GM21367 (cell line): ENCODE results near the gene KRT23.

Experiments
- ATAC-seq: cut with Tn5 transposase; IDR thresholded peaks from one replicate; pipeline ENCODE4 v1.9.1; 2021; ENCODE audit not compliant: unreplicated experiment

The KRT23 gene

DNA sequence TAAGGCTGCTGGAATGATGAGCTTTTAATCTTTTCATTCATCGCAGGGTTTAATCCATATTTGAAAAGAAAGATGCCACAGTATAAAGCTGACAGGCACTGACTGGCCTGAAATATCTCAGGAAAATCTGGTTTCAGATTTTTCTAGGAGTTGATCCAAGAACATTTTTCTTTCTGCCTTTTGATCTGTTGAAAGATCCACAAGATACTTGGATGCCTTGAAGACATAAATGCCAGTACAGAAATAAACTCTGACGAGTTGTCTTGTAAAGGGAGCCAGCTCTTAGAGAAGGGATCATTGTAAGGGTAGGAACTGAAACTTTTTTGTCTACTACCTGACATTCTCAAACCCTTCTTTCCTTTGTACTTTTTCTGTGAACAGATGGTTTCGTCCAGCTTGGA, 27.0 kb downstream of the KRT23 start:
- ATAC-seq = no peak

GRCh38 chr17:40909755-40910154, 27.7 kb downstream of the KRT23 start:
- ATAC-seq = no peak

DNA sequence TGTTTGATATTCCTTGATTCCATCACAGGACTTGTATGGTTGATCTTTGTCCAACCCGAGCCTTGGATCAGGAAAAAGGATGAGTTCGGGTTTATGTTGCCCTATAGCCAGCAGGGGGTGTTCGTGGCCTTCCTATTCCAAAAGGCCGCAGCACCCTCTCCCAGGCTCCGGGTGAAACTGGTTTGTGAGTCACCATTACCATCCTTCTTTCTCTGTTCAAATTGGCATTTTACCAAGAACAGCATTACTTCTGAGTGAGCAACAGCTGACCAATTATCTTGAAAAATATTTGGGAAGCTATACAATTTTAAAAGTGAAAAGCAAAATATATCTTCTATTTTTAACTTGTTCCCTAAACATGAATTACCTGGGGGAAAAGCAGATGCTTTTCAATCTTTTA, 28.1 kb downstream of the KRT23 start:
- ATAC-seq = no peak

DNA sequence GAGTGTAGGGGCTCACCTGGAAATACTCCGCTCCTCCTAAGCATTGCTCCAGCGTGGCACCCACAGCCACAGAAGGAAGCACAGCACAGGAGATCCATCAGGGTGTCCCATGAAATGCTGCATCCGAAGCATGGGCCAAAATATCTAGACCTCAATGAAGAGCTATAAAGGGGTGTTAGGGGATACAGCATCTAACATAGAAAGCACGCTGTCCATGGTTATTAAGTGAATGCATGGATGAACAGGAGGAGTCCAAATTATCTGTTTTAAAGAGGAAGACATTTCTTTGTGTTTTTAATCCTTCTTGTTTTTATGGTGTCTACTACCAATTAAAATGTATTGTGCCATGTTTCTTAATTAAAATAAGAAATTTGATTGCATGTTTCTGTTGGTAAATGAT, 30.8 kb downstream of the KRT23 start:
- ATAC-seq = no peak

DNA sequence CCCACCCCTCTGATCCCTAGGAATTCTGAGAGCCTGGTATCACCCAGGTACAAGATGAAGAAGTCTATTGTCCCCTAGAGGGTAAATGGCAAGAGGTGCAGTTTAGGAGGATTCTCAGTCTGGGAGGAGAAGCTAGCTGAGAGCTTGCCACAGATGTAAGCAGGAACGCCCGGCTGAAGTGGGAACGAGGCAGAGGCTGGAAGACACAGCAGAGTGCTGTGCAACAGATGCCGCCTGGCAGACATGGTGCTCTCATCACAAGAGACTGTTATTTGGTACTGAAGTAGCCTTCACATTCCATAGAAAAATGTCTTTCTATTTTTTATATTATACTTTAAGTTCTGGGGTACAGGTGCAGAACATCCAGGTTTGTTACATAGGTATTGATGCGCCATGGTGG, 32.1 kb downstream of the KRT23 start:
- ATAC-seq = no peak

DNA sequence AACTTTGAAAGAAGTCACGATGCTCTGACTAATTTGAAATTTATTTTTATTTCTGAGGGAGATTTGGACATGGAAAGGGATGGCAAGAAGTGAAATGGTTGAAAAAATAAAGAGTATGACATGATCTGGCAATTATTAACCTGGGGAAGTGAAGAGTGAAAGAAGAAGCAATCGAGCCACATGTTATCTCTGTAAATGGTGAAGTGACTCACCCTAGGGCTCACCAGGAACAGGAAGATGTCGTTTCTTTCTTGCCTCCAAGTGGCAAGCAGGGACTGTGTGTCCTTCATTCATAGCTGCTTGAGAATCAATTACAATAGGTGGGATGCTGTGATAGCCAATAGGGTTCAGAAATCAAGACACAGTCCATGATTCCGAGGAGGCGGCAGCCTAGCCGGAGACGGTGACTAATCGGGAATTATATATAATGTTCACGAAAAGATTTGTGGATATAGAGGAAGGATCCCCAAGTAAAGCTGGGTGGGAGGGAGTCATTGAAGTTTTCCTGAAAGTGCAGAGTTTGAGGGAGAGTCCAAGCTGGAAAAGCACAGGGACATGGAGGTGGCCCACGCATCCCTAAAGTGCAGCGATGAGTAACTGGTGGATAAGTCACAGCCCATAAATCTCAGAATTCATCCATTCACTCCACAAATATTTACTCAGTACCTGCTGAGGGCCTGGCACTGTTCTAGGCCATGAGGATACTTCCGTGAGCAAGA, 34.2 kb downstream of the KRT23 start:
- no peak for ATAC-seq

DNA sequence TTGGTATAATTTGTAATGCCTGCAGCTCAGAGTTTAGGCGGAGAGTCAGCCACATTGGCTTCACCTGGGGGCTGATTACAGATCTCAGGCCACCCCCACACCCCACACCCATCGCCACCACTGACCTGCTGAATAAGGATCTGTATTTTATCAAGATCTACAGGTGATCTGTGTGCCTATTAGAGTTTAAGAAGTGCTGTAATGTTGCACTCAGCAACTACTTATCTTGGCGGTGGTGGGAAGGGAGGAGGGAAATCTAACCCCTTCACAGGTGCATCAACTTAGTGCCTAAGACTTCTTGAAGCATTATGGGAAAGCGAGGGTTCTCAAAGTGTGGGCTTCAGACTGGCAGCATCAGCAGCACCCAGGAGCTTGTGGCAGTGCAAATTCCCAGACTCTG, 34.9 kb downstream of the KRT23 start:
- ATAC-seq = no peak

DNA sequence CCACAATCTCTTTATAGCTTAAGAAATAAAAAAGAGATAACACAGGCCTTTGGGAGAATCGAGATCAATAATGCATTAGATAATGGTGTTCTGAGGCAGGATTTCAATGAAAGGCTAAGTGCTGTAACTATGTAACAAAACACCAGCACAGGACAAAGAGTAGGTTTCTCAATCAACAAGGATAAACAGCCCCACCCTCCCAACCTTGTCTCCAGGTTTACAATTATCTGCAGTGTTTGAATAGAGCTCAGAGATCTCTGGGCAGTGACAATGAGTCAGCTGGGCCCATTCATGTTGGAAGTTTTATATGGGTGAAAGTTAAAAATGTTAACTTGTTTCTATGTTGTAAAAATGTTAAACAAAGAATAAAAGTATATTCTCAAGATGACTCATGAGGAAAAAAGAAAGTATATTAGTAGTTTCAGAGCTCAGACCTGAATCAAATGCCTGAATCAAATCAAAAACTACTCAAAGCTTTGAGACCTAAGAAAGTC, 35.4 kb downstream of the KRT23 start:
- no peak for ATAC-seq

- no peak for ATAC-seq
These were observed 36.6 kb downstream of the KRT23 start for GRCh38 chr17:40900809-40901356.

GRCh38 chr17:40896916-40897455, 40.5 kb downstream of the KRT23 start:
- no peak for ATAC-seq

DNA sequence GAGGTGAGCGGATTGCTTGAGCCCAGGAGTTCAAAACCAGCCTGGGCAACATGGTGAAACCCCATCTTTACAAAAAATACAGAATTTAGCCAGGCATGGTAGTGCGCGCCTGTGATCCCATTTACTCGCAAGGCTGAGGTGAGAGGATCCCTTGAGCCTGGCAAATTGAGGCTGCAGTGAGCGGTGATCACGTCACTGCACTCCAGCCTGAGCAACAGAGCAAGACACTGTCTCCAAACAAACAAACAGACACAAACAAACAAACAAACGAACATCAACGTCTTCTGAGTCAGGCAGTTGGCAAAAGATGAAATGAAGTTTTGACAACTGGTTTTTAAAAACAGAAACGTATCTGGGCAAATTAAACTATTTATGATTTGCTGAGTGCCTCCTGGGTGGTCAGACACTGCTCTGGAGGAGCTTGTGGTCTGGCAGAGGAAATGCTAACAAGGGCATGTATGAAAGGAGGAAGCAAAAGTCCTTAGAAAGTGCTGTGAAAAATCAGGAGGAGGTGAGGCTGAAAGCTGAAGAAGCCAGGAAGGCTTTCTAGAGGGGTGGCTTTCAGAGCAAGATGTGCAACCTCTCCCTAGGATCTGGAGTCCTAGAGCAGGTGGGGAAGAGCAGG, 42.2 kb downstream of the KRT23 start:
- ATAC-seq = no peak

DNA sequence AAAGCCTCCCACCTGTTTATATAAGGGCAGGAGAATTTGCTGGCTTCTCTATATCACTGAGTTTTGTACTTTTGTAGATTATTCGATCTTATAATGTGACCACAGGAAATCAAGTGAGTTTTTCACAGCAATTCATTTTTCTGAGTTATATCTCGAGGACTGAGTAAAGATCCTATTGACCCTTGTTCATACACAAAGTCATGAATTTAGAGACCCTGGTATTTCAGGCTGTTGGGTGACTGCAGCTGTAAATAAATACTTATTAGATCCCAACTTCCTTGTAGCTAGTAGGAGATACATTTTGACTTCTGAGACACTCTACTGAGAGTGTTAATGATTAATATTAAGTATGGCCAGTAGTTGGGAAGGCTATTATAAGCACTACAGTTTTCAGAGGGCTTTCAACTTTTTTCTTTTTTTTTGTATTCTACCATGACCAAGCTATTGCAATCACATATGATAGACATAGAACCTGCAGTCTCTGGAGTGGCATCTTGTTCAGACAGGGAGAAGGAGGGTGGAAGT, 49.2 kb downstream of the KRT23 start:
- ATAC-seq = no peak

DNA sequence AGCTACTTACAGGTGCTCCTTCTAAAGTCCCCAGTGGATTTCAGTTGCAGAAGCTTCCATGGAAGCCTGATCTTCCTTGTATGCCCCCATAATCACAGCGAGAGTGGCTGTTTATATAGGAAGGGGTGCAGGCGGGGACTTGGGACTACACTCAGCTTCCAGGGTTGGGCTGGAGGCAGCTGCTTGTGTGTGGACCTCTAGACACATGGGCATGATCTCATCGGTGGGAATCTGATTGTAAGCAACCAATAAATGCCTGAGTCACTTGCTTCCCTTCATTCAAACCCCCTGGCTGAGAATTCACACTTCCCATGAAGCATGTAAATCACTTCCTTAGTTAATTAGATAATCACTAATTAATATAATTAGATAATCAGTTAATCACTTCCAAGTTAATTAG, 51.4 kb downstream of the KRT23 start:
- ATAC-seq = no peak

DNA sequence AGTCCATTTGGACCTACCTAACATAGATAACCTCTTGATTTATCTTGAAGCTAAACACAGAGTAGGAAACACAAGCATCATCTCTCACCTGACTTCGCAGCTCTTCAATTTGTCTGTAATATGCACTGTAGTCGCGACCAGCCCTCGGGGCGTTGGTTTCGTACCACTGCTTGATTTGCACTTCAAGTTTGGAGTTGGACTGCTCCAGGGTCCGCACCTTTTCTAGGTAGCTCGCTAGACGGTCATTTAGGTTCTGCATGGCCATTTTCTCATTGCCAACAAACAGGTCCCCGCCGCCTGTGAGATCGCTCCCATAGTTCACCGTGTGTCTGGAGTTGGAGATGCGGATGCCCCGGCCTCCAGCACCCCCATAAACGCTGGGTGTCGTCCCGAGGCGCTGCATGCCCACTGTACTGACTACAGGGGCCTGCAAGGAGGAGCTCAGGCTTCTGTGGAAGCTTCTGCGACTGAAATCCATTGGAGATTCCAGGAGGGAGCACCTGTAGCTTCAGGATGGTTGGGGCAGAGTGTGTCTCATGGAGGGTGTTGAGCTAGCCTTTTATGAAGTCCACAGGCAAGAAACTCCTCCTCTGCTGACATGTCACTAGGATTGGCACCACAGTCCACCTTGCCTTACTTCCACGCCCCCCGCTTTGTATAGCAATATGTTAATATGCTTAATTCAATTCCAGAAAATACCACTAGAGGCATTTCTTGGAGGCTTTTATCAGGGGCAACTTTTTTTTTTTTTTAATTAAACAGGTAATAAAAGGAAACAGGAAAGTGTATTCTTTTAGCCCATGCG, 52.5 kb downstream of the KRT23 start, which contains the start of gene KRT20:
TSS of gene KRT20 (minus strand) at position 535 of the 805 bp plus-strand sequence. CDS start at position 478, 57 bp downstream.
- ATAC-seq = no peak

GRCh38 chr17:40883626-40884334, 53.7 kb downstream of the KRT23 start:
- ATAC-seq = no peak

DNA sequence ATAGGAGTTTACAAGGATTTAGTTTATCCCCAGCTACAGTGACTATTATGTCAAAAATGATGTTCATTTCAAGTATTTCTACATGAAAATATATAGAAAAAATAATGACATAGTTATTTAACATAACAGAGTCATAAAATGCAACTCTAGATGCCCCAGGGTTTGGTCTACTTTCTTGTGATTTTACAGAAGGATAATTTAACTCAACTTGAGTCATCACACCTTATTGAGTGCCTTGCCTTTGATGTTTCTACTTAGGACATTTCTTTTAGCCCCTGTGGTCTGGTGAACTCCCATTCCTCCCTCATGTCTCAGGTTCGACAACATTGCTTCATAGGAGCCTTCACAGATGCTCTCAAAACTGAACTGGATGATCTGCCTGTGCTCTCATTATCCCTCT, 54.4 kb downstream of the KRT23 start:
- ATAC-seq = no peak

DNA sequence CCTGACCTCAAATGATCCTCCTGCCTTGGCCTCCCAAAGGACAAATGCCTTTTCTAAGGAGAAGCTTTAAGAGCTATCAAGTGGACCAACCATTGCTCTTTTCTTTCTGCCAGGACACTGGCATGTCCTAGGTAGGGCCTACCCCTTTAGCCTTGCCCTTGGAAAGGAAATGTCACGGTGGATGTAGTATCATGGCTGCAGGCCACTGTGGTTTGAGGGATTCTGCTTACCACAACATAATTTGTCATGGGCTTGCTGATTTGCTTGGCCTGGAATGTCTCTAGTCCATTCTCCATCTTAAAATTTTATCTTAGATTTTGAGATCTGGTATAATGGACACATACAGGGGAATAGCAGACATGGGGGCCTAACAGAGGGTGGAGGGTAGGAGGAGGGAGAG, 58.4 kb downstream of the KRT23 start:
- no peak for ATAC-seq

GRCh38 chr17:40878044-40878443, 59.4 kb downstream of the KRT23 start:
- ATAC-seq = no peak

GRCh38 chr17:40873801-40874200, 63.6 kb downstream of the KRT23 start:
- no peak for ATAC-seq

GRCh38 chr17:40873255-40873654, 64.2 kb downstream of the KRT23 start:
- no peak for ATAC-seq
